Measurements from ENCODE around the gene FGF18. TPM values are rescaled to one million over a fixed set of nuclear protein-coding genes. Genes with fewer than 3 reads are reported as not detected.
"Not testable (repeated sequence)": the region's sequence is repeated elsewhere in the genome, so short reads cannot be mapped to it uniquely, and the experiment has no call there.

The FGF18 gene
- polyA plus RNA-seq, 2 donors = 0.06 to 0.18 TPM

DNA sequence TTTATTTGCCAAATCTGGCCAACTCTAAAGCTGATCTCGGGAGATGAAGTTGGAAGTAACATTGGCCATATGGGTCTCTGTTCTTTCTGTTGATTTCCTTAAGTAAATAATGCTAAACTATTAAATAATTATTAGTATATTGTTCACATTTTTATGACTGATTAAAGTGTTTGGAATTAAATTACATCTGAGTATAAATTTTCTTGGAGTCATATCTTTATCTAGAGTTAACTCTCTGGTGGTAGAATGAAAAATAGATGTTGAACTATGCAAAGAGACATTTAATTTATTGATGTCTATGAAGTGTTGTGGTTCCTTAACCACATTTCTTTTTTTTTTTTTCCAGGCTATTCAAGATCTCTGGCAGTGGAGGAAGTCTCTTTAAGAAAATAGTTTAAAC is 9.3 kb upstream of the FGF18 start:
- H3K4me1 ChIP-seq (ENCODE audit: control insufficient read depth in 2 of 2, insufficient read depth in 2 of 2, low read length in 1 of 2) = no peaks in the 10 kb centered on the region
- H3K9me3 ChIP-seq (ENCODE audit: control insufficient read depth in 2 of 2, insufficient read depth in 1 of 2, low read depth in 1 of 2, low read length in 1 of 2) = no peaks in the 10 kb centered on the region
- H3K27me3 ChIP-seq (ENCODE audit: control insufficient read depth in 1 of 2, insufficient read depth in 2 of 2, low read length in 2 of 2) = no peaks in the 10 kb centered on the region
- WGBS, 2 donors = 0 to 36% methylated on average over 1 of the region's 1 CpG
- H3K27ac ChIP-seq (ENCODE audit: low read depth in 2 of 2, low read length in 1 of 2) = no peak overlapping the region
- H3K4me3 ChIP-seq (ENCODE audit: low read depth in 1 of 2, low read length in 2 of 2) = no peak overlapping the region
- peaks cover 0 to 6% of the 10 kb centered on the region in 2 donors for H3K36me3 ChIP-seq (ENCODE audit: control insufficient read depth in 2 of 2, insufficient read depth in 2 of 2, low read length in 1 of 2)

GRCh38 chr5:171412186-171412585 is 7.3 kb upstream of the FGF18 start:
- Histone ChIP-seq H3K4me1 (ENCODE audit: control insufficient read depth in 2 of 2, insufficient read depth in 2 of 2, low read length in 1 of 2) (no peaks in the 10 kb centered on the region), H3K36me3 (ENCODE audit: control insufficient read depth in 2 of 2, insufficient read depth in 2 of 2, low read length in 1 of 2) (peaks cover 0 to 6% of the 10 kb centered on the region in 2 donors), H3K27ac (ENCODE audit: low read depth in 2 of 2, low read length in 1 of 2) (no peak overlapping the region), H3K9me3 (ENCODE audit: control insufficient read depth in 2 of 2, insufficient read depth in 1 of 2, low read depth in 1 of 2, low read length in 1 of 2) (no peaks in the 10 kb centered on the region), H3K4me3 (ENCODE audit: low read depth in 1 of 2, low read length in 2 of 2) (no peak overlapping the region), H3K27me3 (ENCODE audit: control insufficient read depth in 1 of 2, insufficient read depth in 2 of 2, low read length in 2 of 2) (no peaks in the 10 kb centered on the region)
- 91 to 92% methylated on average over 5 of the region's 5 CpGs for WGBS, 2 donors

- no peaks in the 10 kb centered on the region for H3K27me3 ChIP-seq (ENCODE audit: control insufficient read depth in 1 of 2, insufficient read depth in 2 of 2, low read length in 2 of 2)
- H3K4me1 ChIP-seq (ENCODE audit: control insufficient read depth in 2 of 2, insufficient read depth in 2 of 2, low read length in 1 of 2) = no peaks in the 10 kb centered on the region
- H3K4me3 ChIP-seq (ENCODE audit: low read depth in 1 of 2, low read length in 2 of 2) = no peak overlapping the region
- 93% methylated on average over 3 of the region's 3 CpGs for WGBS, 2 donors
- H3K27ac ChIP-seq (ENCODE audit: low read depth in 2 of 2, low read length in 1 of 2) = no peak overlapping the region
- H3K9me3 ChIP-seq (ENCODE audit: control insufficient read depth in 2 of 2, insufficient read depth in 1 of 2, low read depth in 1 of 2, low read length in 1 of 2) = no peaks in the 10 kb centered on the region
- H3K36me3 ChIP-seq (ENCODE audit: control insufficient read depth in 2 of 2, insufficient read depth in 2 of 2, low read length in 1 of 2) = peaks cover 0 to 6% of the 10 kb centered on the region in 2 donors
These were observed 6.1 kb upstream of the FGF18 start for GRCh38 chr5:171413153-171413910.

- not testable (repeated sequence) for H3K27ac ChIP-seq (ENCODE audit: low read depth in 2 of 2, low read length in 1 of 2); H3K9me3 ChIP-seq (ENCODE audit: control insufficient read depth in 2 of 2, insufficient read depth in 1 of 2, low read depth in 1 of 2, low read length in 1 of 2); H3K36me3 ChIP-seq (ENCODE audit: control insufficient read depth in 2 of 2, insufficient read depth in 2 of 2, low read length in 1 of 2); H3K4me3 ChIP-seq (ENCODE audit: low read depth in 1 of 2, low read length in 2 of 2); H3K4me1 ChIP-seq (ENCODE audit: control insufficient read depth in 2 of 2, insufficient read depth in 2 of 2, low read length in 1 of 2); H3K27me3 ChIP-seq (ENCODE audit: control insufficient read depth in 1 of 2, insufficient read depth in 2 of 2, low read length in 2 of 2)
- 87 to 88% methylated on average over 5 of the region's 5 CpGs for WGBS, 2 donors
These were observed 5.5 kb upstream of the FGF18 start for GRCh38 chr5:171413993-171414392.

GRCh38 chr5:171415115-171415730 is 4.2 kb upstream of the FGF18 start:
- H3K36me3 ChIP-seq (ENCODE audit: control insufficient read depth in 2 of 2, insufficient read depth in 2 of 2, low read length in 1 of 2) = peaks cover 0 to 2% of the 10 kb centered on the region in 2 donors
- peaks cover 5 to 7% of the 10 kb centered on the region in 2 donors for H3K4me1 ChIP-seq (ENCODE audit: control insufficient read depth in 2 of 2, insufficient read depth in 2 of 2, low read length in 1 of 2)
- no peak overlapping the region for H3K4me3 ChIP-seq (ENCODE audit: low read depth in 1 of 2, low read length in 2 of 2)
- no peaks in the 10 kb centered on the region for H3K27me3 ChIP-seq (ENCODE audit: control insufficient read depth in 1 of 2, insufficient read depth in 2 of 2, low read length in 2 of 2)
- H3K27ac ChIP-seq (ENCODE audit: low read depth in 2 of 2, low read length in 1 of 2) = no peak overlapping the region
- WGBS, 2 donors = 79 to 82% methylated on average over 9 of the region's 9 CpGs
- H3K9me3 ChIP-seq (ENCODE audit: control insufficient read depth in 2 of 2, insufficient read depth in 1 of 2, low read depth in 1 of 2, low read length in 1 of 2) = no peaks in the 10 kb centered on the region

GRCh38 chr5:171416160-171417049 is 3.0 kb upstream of the FGF18 start:
- no peaks in the 10 kb centered on the region for H3K36me3 ChIP-seq (ENCODE audit: control insufficient read depth in 2 of 2, insufficient read depth in 2 of 2, low read length in 1 of 2)
- no peaks in the 10 kb centered on the region for H3K27me3 ChIP-seq (ENCODE audit: control insufficient read depth in 1 of 2, insufficient read depth in 2 of 2, low read length in 2 of 2)
- no peaks in the 10 kb centered on the region for H3K9me3 ChIP-seq (ENCODE audit: control insufficient read depth in 2 of 2, insufficient read depth in 1 of 2, low read depth in 1 of 2, low read length in 1 of 2)
- no peak overlapping the region for H3K4me3 ChIP-seq (ENCODE audit: low read depth in 1 of 2, low read length in 2 of 2)
- peaks cover 10 to 12% of the 10 kb centered on the region in 2 donors for H3K4me1 ChIP-seq (ENCODE audit: control insufficient read depth in 2 of 2, insufficient read depth in 2 of 2, low read length in 1 of 2)
- H3K27ac ChIP-seq (ENCODE audit: low read depth in 2 of 2, low read length in 1 of 2) = no peak overlapping the region
- WGBS, 2 donors = 86 to 87% methylated on average over 11 of the region's 11 CpGs

DNA sequence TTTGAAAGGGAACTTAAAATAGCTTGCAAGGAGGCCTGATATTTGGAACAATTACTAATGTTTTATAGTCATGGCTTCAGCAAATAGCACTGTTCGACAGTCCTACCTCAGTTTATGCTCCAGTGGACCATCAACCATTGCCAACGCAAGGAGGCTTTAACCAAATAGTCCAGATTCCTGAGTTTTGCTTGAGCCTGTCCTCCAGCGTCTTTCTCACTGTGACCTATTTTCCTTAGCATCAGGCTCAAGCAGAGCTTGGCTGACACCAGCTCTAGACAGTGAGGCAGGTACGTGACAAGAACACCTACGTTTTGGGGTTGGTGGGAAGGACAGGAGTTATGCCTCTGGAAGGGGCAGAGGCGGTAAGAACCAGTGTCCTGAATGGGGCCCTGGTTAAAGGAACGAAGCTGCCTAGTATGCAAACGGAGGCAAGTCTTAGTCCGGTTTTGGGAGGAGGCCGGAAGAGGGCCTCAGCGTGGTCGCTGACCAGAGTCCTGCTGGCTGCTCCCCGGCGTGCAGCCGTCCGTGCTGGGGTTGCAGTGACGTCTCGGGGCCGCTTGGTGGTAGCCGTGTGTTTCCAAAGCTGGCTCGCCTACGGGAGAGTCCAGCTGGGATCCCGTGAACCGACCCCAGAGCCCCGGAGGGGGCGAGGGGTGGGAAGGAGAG is 998 bp upstream of the FGF18 start:
- no peak overlapping the region for H3K27ac ChIP-seq (ENCODE audit: low read depth in 2 of 2, low read length in 1 of 2)
- 11 to 13% methylated on average over 26 of the region's 26 CpGs for WGBS, 2 donors
- peak overlapping the region; percentile 31 to 45 for H3K4me3 ChIP-seq (ENCODE audit: low read depth in 1 of 2, low read length in 2 of 2)
- no peaks in the 10 kb centered on the region for H3K27me3 ChIP-seq (ENCODE audit: control insufficient read depth in 1 of 2, insufficient read depth in 2 of 2, low read length in 2 of 2)
- H3K9me3 ChIP-seq (ENCODE audit: control insufficient read depth in 2 of 2, insufficient read depth in 1 of 2, low read depth in 1 of 2, low read length in 1 of 2) = no peaks in the 10 kb centered on the region
- H3K4me1 ChIP-seq (ENCODE audit: control insufficient read depth in 2 of 2, insufficient read depth in 2 of 2, low read length in 1 of 2) = peaks cover 10 to 12% of the 10 kb centered on the region in 2 donors
- H3K36me3 ChIP-seq (ENCODE audit: control insufficient read depth in 2 of 2, insufficient read depth in 2 of 2, low read length in 1 of 2) = no peaks in the 10 kb centered on the region

DNA sequence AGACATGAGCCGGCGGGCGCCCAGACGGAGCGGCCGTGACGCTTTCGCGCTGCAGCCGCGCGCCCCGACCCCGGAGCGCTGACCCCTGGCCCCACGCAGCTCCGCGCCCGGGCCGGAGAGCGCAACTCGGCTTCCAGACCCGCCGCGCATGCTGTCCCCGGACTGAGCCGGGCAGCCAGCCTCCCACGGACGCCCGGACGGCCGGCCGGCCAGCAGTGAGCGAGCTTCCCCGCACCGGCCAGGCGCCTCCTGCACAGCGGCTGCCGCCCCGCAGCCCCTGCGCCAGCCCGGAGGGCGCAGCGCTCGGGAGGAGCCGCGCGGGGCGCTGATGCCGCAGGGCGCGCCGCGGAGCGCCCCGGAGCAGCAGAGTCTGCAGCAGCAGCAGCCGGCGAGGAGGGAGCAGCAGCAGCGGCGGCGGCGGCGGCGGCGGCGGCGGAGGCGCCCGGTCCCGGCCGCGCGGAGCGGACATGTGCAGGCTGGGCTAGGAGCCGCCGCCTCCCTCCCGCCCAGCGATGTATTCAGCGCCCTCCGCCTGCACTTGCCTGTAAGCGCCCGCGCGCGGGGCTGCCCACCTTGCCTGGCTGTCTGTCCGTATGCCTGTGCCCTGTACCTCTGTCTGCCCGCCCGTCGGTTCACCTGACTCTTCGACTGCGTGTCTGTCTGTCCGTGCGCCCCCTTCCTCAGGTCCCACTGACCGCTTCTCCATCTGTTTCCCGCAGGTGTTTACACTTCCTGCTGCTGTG is 412 bp downstream of the FGF18 start:
- Histone ChIP-seq H3K36me3 (ENCODE audit: control insufficient read depth in 2 of 2, insufficient read depth in 2 of 2, low read length in 1 of 2) (no peaks in the 10 kb centered on the region), H3K4me3 (ENCODE audit: low read depth in 1 of 2, low read length in 2 of 2) (peak overlapping the region; percentile 26 to 45), H3K27me3 (ENCODE audit: control insufficient read depth in 1 of 2, insufficient read depth in 2 of 2, low read length in 2 of 2) (no peaks in the 10 kb centered on the region), H3K27ac (ENCODE audit: low read depth in 2 of 2, low read length in 1 of 2) (no peak overlapping the region), H3K4me1 (ENCODE audit: control insufficient read depth in 2 of 2, insufficient read depth in 2 of 2, low read length in 1 of 2) (peaks cover 10 to 12% of the 10 kb centered on the region in 2 donors), H3K9me3 (ENCODE audit: control insufficient read depth in 2 of 2, insufficient read depth in 1 of 2, low read depth in 1 of 2, low read length in 1 of 2) (no peaks in the 10 kb centered on the region)
- WGBS, 2 donors = 0 to 1% methylated on average over 37 to 95 of the region's 95 CpGs

Data from esophagus (tissue), 2 donors.